PC-3 (cell line): ENCODE results near the gene RNU5D-1.

Experiments used
- EZH2 ChIP-seq: fragments of 300-600 bp; sonication (generic); IDR thresholded peaks from one replicate; pipeline ENCODE4 v1.6.1; 2017; ENCODE audit warnings: antibody characterized with exemption, mild to moderate bottlenecking, low read length; ENCODE audit not compliant: unreplicated experiment
- TF ChIP-seq, protein P1 (sequence below): fragments of 300-600 bp; sonication (generic); conservative IDR thresholded peaks from 2 replicates; pipeline ENCODE4 v1.5.1; 2017; ENCODE audit warnings: antibody characterized with exemption, low read depth, mild to moderate bottlenecking, low read length

DNA sequence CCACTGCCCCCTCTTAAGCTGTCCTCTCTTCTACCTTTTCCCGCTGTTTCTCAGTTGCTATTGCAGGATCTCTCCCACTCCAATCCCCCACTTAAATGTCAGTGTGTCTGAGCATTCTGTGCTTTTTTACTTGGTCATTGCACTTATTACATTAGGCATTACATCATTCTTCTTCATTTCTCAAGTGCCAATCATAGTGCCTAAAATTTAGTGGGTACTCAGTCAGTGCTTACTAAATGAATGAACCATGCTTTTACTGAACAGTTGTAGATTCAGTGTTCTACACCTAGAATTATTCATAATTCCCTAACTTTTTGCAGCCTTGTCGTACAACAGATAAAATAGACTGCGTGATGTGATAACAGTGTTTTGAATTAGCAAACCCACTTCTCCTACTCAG is 37.1 kb downstream of the RNU5D-1 start:
- TF ChIP-seq, protein P1, sequence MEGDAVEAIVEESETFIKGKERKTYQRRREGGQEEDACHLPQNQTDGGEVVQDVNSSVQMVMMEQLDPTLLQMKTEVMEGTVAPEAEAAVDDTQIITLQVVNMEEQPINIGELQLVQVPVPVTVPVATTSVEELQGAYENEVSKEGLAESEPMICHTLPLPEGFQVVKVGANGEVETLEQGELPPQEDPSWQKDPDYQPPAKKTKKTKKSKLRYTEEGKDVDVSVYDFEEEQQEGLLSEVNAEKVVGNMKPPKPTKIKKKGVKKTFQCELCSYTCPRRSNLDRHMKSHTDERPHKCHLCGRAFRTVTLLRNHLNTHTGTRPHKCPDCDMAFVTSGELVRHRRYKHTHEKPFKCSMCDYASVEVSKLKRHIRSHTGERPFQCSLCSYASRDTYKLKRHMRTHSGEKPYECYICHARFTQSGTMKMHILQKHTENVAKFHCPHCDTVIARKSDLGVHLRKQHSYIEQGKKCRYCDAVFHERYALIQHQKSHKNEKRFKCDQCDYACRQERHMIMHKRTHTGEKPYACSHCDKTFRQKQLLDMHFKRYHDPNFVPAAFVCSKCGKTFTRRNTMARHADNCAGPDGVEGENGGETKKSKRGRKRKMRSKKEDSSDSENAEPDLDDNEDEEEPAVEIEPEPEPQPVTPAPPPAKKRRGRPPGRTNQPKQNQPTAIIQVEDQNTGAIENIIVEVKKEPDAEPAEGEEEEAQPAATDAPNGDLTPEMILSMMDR: no peak
- no peak for TF ChIP-seq EZH2
